WTC11 (cell line): ENCODE results near the gene TEC. TPM values are rescaled to one million over a fixed set of nuclear protein-coding genes. Genes with fewer than 3 reads are reported as not detected.

Source experiments
- ATAC-seq: fragments of 200-7000 bp; cut with Tn5 transposase; 2 replicates; pipeline ENCODE4 v1.10.0; 2021; ENCODE audit warnings: mild to moderate bottlenecking, moderate library complexity
- CTCF ChIA-PET: fragments of 300-600 bp; sonication (Branson Sonifier 250); formaldehyde crosslinking; loops from one replicate; lab custom pipeline; 2021; ENCODE audit warnings: antibody characterized with exemption; lab: Charles Lee
- POLR2A ChIA-PET: fragments of 350-600 bp; sonication (Branson Sonifier 250); formaldehyde crosslinking; loops from one replicate; lab custom pipeline; 2021; ENCODE audit warnings: antibody characterized with exemption; lab: Charles Lee
- DNase-seq: peaks from one replicate; pipeline ENCODE4 v3.0.0; 2021; ENCODE audit warnings: low spot score
- H3K27ac Mint-ChIP-seq: 2 replicates; pipeline ENCODE4 v1.8.0; 2021; ENCODE audit warnings: mixed read lengths
- H3K27me3 Mint-ChIP-seq: 2 replicates; pipeline ENCODE4 v1.8.0; 2021; ENCODE audit warnings: low read depth, mild to moderate bottlenecking, moderate library complexity, mixed read lengths
- H3K36me3 Mint-ChIP-seq: 2 replicates; pipeline ENCODE4 v1.8.0; 2021; ENCODE audit warnings: mixed read lengths
- H3K4me1 Mint-ChIP-seq: 2 replicates; pipeline ENCODE4 v1.8.0; 2022; ENCODE audit warnings: mixed read lengths
- H3K4me3 Mint-ChIP-seq: 2 replicates; pipeline ENCODE4 v1.8.0; 2021; ENCODE audit warnings: mild to moderate bottlenecking, moderate library complexity, mixed read lengths
- H3K9me3 Mint-ChIP-seq: 2 replicates; pipeline ENCODE4 v1.8.0; 2021; ENCODE audit warnings: mixed read lengths
- CREM ChIP-seq: sonication (generic); formaldehyde crosslinking; IDR thresholded peaks from 2 replicates; pipeline ENCODE4 v1.8.1; 2022; ENCODE audit warnings: mild to moderate bottlenecking, missing genetic modification reagents, moderate library complexity
- CTCF ChIP-seq: fragments of 200-600 bp; IDR thresholded peaks from 2 replicates; pipeline ENCODE4 v1.8.0; 2022; ENCODE audit warnings: antibody characterized with exemption
- FOXP1 ChIP-seq: sonication (generic); formaldehyde crosslinking; IDR thresholded peaks from 2 replicates; pipeline ENCODE4 v1.8.0; 2022; ENCODE audit warnings: missing genetic modification reagents, mild to moderate bottlenecking, moderate library complexity, borderline replicate concordance
- FOXP4 ChIP-seq: sonication (generic); formaldehyde crosslinking; IDR thresholded peaks from 2 replicates; pipeline ENCODE4 v1.8.0; 2022; ENCODE audit warnings: mild to moderate bottlenecking, missing genetic modification reagents
- KAT7 ChIP-seq: sonication (generic); formaldehyde crosslinking; IDR thresholded peaks from 2 replicates; pipeline ENCODE4 v1.8.1; 2023; ENCODE audit warnings: missing genetic modification reagents, mild to moderate bottlenecking, borderline replicate concordance
- NR2C2 ChIP-seq: sonication (generic); formaldehyde crosslinking; IDR thresholded peaks from 2 replicates; pipeline ENCODE4 v1.8.0; 2022; ENCODE audit warnings: mild to moderate bottlenecking, missing genetic modification reagents
- SOX15 ChIP-seq: fragments of 250-450 bp; sonication (Bioruptor Pico); IDR thresholded peaks from 2 replicates; pipeline ENCODE4 v1.9.0; 2021; ENCODE audit warnings: mild to moderate bottlenecking
- SP1 ChIP-seq: sonication (generic); formaldehyde crosslinking; conservative IDR thresholded peaks from 2 replicates; pipeline ENCODE4 v1.8.1; 2022; ENCODE audit warnings: missing genetic modification reagents
- TP53 ChIP-seq: sonication (generic); formaldehyde crosslinking; IDR thresholded peaks from 2 replicates; pipeline ENCODE4 v1.8.1; 2023; ENCODE audit warnings: mild to moderate bottlenecking, missing genetic modification reagents
- ZBTB43 ChIP-seq: sonication (generic); formaldehyde crosslinking; IDR thresholded peaks from 2 replicates; pipeline ENCODE4 v1.8.1; 2023; ENCODE audit warnings: mild to moderate bottlenecking, missing genetic modification reagents
- ZNF232 ChIP-seq: sonication (generic); formaldehyde crosslinking; IDR thresholded peaks from 2 replicates; pipeline ENCODE4 v1.8.0; 2022; ENCODE audit warnings: mild to moderate bottlenecking, missing genetic modification reagents
- total RNA-seq: library from RNA; stranded (reverse); gene quantifications from 3 replicates; pipeline ENCODE4 v1.2.3, GENCODE V29; 2021
- TF ChIP-seq, protein P1 (sequence below): sonication (generic); formaldehyde crosslinking; IDR thresholded peaks from 2 replicates; pipeline ENCODE4 v1.8.0; 2022; ENCODE audit warnings: mild to moderate bottlenecking, missing genetic modification reagents
- TF ChIP-seq, protein P2 (sequence below): fragments of 250-450 bp; sonication (Bioruptor Pico); IDR thresholded peaks from 2 replicates; pipeline ENCODE4 v2.1.2; 2022; ENCODE audit warnings: mild to moderate bottlenecking, moderate library complexity
- TF ChIP-seq, protein P3 (sequence below): fragments of 250-450 bp; sonication (Bioruptor Pico); IDR thresholded peaks from 2 replicates; pipeline ENCODE4 v1.9.0; 2021; ENCODE audit warnings: mild to moderate bottlenecking, borderline replicate concordance

The TEC gene
- total RNA-seq, 1 experiment from 2014 or later, result 8.8 TPM

- DNase-seq (no peak), ATAC-seq (no peak)
- H3K4me1 Mint-ChIP-seq, result peaks cover 7% of the 10 kb centered on the region; the same call in 1 of the 2 replicates
- TF ChIP-seq NR2C2 (no peak), TP53 (CRISPR knock-in tag) (no peak), FOXP4 (CRISPR knock-in tag) (no peak)
- TF ChIP-seq, protein P1, sequence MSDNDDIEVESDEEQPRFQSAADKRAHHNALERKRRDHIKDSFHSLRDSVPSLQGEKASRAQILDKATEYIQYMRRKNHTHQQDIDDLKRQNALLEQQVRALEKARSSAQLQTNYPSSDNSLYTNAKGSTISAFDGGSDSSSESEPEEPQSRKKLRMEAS (CRISPR knock-in tag), result no peak
- TF ChIP-seq, protein P2, sequence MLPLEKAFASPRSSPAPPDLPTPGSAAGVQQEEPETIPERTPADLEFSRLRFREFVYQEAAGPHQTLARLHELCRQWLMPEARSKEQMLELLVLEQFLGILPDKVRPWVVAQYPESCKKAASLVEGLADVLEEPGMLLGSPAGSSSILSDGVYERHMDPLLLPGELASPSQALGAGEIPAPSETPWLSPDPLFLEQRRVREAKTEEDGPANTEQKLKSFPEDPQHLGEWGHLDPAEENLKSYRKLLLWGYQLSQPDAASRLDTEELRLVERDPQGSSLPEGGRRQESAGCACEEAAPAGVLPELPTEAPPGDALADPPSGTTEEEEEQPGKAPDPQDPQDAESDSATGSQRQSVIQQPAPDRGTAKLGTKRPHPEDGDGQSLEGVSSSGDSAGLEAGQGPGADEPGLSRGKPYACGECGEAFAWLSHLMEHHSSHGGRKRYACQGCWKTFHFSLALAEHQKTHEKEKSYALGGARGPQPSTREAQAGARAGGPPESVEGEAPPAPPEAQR (CRISPR knock-in tag), result no peak
- no peak overlapping the region for H3K27ac Mint-ChIP-seq
- POLR2A ChIA-PET, result no interaction called here
- CTCF ChIA-PET, result no interaction called here
- peaks cover 8% of the 10 kb centered on the region; the same call in 1 of the 2 replicates for H3K9me3 Mint-ChIP-seq
- no peaks in the 10 kb centered on the region for H3K27me3 Mint-ChIP-seq
- peaks cover 8% of the 10 kb centered on the region for H3K36me3 Mint-ChIP-seq
- H3K4me3 Mint-ChIP-seq, result no peak overlapping the region
Measured at GRCh38 chr4:48243887-48244286, 25.8 kb downstream of the TEC start.

DNA sequence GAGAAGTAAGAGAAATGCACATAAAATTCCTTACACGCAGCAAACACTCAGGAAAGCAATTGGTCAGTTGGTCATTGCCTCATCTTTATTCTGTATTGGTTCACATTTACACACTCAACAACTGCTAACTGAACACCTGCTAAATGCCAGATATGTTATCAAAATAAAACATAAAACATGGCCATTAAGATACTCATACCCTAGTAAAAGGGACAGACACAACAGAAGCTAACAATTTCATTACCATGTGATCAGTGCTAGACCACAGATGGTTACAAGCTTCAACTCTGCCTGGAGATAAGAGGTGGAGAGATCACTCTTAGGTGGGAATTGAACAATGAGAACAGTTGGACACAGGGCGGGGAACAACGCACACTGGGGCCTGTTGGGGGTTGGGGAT, 26.2 kb downstream of the TEC start:
- POLR2A ChIA-PET, result no interaction called here
- H3K4me3 Mint-ChIP-seq, result no peak overlapping the region
- no peak overlapping the region for H3K27ac Mint-ChIP-seq
- ATAC-seq, result no peak
- peaks cover 8% of the 10 kb centered on the region for H3K36me3 Mint-ChIP-seq
- H3K27me3 Mint-ChIP-seq, result no peaks in the 10 kb centered on the region
- H3K4me1 Mint-ChIP-seq, result peaks cover 4% of the 10 kb centered on the region; the same call in 1 of the 2 replicates
- no peak for DNase-seq
- peaks cover 8% of the 10 kb centered on the region; the same call in 1 of the 2 replicates for H3K9me3 Mint-ChIP-seq
- TF ChIP-seq, protein P2 (CRISPR knock-in tag), result no peak
- TF ChIP-seq, protein P1 (CRISPR knock-in tag), result no peak
- TF ChIP-seq ZBTB43 (no peak), FOXP1 (no peak), SOX15 (CRISPR knock-in tag) (no peak), CTCF (no peak)
- CTCF ChIA-PET, result no interaction called here

DNA sequence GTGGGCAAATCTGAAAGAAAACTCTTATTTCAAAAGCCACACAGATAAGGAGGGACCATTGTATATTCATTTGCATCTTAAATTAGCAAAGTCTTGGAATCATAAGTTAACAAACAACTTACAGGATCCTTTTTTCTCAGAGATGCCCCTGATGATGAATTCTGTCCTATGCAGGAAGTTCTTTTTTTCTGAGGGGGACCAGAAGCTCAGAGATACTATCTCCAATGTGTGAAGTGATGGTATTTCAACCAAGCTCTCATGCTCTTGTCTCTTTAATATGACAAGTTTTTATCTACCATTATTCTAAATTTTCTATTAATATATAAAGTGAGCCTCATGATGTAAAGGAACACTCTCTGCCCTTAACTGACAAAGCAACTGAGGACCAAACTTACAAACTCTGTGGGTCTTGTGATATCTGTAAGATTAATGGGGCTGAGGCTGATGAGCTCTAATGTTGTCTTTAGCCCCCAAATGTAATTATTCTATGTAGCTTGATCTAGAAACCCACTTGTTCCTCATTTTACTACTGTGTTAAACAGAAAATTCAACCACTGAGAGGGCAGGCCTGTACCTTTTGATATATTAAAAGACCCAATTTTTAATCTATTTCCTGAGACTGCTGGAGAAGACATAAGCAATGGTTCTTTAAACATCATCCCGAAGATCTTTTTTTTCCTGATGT, 27.0 kb downstream of the TEC start:
- CTCF ChIA-PET, result interaction anchor here (1.0 kb wide), 1 partner anchor 11 kb away, joined by 3 read pairs; no protein-coding TSS in a partner anchor
- no peaks in the 10 kb centered on the region for H3K27me3 Mint-ChIP-seq
- H3K36me3 Mint-ChIP-seq, result peaks cover 8% of the 10 kb centered on the region
- H3K9me3 Mint-ChIP-seq, result peaks cover 8% of the 10 kb centered on the region; the same call in 1 of the 2 replicates
- H3K4me1 Mint-ChIP-seq, result peaks cover 4% of the 10 kb centered on the region; the same call in 1 of the 2 replicates
- H3K27ac Mint-ChIP-seq, result no peak overlapping the region
- no peak for ATAC-seq
- DNase-seq, result no peak
- H3K4me3 Mint-ChIP-seq, result no peak overlapping the region
- POLR2A ChIA-PET, result no interaction called here
- TF ChIP-seq CTCF (no peak), SP1 (CRISPR knock-in tag) (no peak), KAT7 (CRISPR knock-in tag) (no peak), CREM (CRISPR knock-in tag) (no peak), ZNF232 (no peak)
- TF ChIP-seq, protein P3, sequence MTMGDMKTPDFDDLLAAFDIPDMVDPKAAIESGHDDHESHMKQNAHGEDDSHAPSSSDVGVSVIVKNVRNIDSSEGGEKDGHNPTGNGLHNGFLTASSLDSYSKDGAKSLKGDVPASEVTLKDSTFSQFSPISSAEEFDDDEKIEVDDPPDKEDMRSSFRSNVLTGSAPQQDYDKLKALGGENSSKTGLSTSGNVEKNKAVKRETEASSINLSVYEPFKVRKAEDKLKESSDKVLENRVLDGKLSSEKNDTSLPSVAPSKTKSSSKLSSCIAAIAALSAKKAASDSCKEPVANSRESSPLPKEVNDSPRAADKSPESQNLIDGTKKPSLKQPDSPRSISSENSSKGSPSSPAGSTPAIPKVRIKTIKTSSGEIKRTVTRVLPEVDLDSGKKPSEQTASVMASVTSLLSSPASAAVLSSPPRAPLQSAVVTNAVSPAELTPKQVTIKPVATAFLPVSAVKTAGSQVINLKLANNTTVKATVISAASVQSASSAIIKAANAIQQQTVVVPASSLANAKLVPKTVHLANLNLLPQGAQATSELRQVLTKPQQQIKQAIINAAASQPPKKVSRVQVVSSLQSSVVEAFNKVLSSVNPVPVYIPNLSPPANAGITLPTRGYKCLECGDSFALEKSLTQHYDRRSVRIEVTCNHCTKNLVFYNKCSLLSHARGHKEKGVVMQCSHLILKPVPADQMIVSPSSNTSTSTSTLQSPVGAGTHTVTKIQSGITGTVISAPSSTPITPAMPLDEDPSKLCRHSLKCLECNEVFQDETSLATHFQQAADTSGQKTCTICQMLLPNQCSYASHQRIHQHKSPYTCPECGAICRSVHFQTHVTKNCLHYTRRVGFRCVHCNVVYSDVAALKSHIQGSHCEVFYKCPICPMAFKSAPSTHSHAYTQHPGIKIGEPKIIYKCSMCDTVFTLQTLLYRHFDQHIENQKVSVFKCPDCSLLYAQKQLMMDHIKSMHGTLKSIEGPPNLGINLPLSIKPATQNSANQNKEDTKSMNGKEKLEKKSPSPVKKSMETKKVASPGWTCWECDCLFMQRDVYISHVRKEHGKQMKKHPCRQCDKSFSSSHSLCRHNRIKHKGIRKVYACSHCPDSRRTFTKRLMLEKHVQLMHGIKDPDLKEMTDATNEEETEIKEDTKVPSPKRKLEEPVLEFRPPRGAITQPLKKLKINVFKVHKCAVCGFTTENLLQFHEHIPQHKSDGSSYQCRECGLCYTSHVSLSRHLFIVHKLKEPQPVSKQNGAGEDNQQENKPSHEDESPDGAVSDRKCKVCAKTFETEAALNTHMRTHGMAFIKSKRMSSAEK (CRISPR knock-in tag), result no peak
